Renal cortical epithelial cell (primary cell): ENCODE data around the gene GPR158. TPM values are rescaled to one million over a fixed set of nuclear protein-coding genes. Genes with fewer than 3 reads are reported as not detected.
A peak's percentile ranks its signal among the peaks of the same experiment; 100 is the strongest.

Source experiments
- DNase-seq: peaks from one replicate; pipeline ENCODE4 v3.0.0-alpha.2; 2011; ENCODE audit warnings: low read depth
- total RNA-seq: library from RNA; depleted of rRNA; stranded (reverse); fragments of >200 nt; gene quantifications from 2 replicates; pipeline ENCODE4 v1.2.3, GENCODE V29; 2014

GPR158 gene
- total RNA-seq, 1 donor from 2014 or later = not detected

DNA sequence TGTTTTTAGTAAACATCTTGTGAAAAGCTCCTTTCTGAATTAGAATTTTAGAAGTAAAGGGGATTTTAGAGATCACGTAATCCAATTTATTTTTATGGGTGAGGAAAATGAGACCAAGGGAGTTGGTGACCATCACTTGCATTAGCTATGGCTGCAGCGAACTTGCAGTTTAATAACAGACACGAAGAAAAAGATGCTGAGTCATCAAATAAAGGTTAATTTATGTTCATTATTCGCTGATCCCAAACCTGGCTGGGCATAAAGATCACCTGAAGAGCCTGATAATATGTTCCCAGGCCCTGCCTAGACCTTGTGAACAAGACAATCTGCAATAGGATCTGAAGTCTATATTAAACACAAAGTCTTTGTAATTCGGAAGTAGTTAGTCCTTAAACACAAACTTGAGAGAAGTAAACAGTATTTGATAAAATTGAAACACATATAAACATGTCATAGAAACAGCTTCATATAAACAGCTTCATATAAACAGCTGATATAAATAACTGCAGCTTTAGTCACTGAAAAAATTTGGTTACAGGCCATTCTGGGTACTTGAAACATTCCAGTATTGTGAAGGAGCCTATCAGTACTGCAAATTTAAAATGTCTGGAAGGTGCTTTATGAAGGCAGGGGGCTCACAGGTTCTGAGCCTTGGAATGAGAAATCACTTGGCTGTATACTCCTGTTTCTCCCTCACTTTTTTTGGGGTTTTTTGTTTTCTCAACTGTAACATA lies 16.5 kb downstream of the GPR158 start:
- no peak for DNase-seq

DNA sequence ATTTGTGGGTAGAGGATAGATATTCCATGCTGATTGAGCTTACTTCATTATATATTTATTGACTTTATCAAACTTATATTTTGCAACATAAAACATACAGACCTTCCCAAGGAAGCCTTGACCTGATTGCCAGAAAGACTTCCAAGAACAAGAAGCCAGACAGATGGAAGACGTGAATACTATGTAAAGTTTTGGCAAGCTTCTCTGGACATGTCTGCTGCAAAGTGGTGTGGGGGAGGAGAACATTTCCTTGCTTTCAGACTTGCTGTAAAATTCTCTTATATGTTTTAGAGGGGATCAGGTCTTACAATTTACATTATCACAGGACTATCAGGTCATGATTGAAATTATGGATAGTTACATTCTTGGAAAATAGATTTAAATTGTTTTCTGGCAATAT lies 23.4 kb downstream of the GPR158 start:
- no peak for DNase-seq

DNA sequence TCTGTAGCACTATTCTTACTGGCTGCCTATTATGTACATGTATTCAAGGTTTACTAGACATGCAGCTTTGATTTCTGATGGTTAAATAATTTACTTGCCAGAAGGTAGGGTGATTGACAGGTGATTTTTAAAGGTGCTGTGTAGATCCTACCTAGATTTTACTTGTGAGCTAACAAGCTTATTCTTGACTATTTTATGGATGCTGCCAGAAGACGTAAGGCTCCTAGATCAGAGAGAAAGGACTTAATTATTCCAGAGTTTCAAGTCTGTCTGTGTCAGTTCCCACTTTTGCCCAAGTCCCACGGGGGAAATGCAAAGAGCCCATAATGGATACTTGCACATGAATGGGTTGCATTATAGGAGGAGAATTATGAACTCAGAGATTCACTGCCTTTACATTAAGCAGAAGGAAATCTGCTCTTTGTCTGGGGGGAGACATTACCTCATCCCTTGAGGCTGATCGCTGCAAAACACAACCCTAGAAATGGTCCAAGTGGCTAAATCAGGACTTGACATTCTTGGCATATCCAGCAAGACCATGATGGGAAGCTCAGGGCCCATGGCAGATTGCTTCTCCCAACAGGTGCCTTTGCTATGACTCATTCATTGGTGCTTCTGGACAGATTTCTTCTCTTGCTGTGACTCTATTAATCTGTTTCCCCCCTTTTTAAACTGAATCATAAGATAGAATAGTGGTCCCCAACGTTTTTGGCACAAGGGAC lies 32.1 kb downstream of the GPR158 start:
- DNase-seq = no peak

DNA sequence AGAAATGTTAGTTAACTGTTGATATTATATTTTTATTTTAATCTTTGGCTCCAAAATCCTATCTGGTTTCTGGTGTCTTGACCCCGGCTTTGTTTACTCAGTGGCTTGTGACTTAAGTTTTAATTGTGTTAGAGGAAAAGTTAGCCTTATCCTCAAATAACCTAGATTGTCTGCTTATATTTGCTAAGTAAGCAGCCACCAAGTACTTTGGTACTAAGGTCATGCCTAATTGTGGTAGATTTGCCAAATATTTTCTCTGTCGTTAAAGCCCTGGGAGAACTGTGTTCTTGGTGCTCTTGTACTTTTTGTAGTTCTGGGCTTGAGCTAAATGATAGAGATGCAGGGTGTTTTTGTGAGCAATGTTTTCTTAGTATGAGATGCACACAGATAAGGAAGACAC lies 34.8 kb downstream of the GPR158 start:
- DNase-seq = no peak

DNA sequence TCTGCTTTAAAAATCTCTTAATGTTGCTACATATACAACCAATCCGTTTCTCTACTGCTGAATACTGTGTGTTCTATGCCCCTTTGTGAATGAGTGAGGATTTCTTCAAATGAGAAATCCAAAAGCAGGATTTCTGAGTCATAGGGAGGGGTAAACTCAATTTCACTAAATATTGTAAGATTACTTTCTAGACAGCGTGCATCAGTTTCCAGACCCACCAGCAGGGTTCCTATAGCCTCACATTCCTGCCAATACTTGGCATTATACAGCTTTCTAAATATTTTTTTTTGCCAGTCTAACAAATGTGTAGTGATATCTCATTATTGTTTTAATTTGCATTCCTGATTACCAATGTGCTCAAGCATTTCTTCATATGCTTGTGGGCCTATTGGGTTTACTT lies 35.5 kb downstream of the GPR158 start:
- no peak for DNase-seq

DNA sequence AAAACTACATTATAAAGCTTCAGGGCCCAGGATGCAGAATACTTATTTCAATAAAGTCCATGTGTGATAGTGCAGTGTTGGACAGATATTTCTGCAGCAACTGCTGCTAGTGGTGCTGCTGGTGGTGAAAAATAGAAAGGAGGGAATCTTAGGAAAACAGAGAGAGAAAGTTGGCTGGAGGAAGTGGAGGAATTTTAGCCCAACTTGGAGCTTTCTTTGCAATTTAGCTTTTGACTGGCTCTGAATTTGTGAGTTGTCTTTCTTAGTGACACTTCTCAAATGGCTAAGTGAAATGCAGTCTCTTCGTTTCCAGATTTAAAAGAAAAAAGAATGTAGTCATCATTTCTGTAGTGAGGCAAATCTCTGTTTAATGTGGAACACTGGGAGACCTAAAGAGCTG lies 45.4 kb downstream of the GPR158 start:
- DNase-seq = no peak

DNA sequence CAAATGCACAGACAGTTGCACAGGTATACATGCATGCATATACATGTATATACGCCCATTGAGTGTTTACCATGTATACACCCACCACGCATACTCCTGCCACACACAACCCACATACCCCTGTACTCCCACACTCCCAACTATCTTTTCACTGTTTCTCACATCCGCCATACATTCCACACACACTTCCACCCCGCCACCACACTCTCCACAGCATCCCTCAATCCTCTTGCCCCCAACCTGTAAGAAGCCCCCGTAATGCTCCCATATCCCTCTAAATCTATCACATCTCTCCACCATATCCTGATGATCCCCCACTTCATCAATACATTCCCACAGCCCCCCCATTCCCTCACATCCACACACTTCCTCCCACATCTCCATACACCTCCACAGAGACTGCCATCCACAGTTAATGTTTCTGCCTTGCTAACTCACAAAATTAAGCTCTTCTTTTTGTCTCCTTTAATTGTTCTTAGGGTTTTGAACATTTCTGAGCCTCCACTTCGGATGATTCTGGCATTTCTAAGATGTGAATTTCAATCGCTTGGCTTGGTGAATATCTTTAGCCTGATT lies 47.4 kb downstream of the GPR158 start:
- no peak for DNase-seq

DNA sequence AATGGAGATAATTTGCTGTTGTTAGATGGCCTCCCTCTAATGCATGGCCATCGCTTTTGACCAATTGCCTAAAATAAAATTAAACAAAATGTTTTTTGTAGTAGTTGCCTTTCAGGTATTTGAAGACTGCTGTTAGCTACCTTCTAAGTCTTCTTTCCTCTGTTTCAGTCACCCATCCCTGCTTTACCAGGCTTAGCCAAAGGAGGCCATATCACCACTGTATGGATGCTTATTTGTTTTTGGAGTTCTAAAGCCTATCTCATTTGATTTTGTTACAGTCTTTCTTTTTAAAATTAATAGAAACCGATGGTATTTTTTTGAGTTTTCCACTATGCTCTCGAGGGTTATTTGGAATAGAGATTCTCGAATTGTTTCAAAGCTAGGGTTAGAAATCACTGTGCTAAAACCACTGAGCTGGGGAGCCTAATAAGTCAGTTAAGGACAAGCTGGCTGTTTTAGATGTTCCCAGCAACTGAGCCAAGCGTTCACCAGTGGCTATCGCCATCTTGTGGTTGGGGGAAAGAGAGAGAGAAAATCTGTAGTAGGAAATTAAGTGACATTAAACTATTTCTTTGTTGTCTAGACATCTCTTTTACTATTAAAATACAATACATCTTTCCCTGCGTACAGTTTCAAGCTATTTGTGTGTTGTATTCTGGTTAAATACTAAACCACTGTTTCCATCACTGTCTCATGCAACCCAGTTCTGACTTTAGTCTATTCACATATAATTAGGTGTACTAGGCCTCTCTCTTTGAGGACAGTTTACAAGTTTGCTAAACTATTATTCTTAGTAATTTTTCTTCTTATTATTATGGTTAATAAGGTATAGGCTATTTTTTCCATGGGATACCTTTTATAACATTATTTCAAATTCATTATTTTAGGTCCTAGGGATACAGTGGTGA lies 52.2 kb downstream of the GPR158 start:
- peak; percentile 47 for DNase-seq

DNA sequence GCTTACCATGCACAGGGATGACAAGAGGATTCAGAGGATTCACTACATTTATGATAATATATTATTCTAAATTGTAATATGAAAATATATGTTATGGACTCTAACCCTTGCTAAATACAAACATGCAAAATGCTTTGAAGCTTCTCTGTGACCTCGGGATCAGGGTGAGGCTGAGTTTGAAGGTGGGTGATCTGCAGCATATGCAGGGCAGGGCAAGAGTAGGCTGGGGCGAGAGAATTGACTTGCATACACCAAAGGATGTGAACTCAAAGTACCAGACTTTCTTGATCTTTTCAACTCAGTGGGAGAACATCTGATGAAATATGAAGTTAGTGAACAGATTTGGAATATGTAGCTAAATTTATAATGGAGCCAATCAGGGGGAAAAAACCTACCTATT lies 57.0 kb downstream of the GPR158 start:
- no peak for DNase-seq

DNA sequence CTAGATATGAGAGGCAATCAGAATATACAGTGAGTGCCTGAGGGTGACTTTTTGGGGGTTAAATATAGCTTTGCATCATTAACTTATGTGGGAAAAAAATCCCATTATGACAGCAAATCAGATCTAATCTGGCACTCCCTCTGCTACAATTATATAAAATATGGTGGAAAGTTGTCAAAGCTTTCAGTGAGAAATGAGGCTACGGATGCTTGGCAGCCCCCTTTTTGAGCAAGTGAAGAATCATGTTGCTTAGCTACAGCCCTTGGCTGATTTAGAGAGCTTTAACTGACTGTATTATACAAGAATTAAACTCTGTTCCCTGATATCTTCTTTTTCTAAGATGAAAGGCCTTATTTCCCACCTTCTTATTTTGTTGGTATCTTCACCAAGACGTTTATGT lies 57.4 kb downstream of the GPR158 start:
- no peak for DNase-seq

DNA sequence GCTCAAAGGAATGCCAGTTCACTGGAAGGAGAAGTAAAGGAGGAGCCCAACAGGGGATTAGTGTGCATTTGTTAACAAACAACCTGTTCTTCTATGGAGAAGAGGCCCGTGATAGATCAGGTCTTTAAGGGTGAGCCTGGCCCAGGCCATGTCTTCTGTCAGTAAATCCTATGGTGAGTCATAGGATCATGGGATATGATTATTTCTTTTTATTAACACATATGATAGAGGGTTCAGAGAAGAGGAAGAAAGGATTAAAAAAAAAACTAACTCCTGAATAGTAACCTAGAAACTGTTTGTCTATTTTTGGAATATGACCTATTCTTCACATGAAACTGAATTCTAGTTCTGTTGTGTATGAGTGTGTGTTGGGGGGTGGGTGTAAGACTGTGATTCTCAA lies 70.4 kb downstream of the GPR158 start:
- no peak for DNase-seq

DNA sequence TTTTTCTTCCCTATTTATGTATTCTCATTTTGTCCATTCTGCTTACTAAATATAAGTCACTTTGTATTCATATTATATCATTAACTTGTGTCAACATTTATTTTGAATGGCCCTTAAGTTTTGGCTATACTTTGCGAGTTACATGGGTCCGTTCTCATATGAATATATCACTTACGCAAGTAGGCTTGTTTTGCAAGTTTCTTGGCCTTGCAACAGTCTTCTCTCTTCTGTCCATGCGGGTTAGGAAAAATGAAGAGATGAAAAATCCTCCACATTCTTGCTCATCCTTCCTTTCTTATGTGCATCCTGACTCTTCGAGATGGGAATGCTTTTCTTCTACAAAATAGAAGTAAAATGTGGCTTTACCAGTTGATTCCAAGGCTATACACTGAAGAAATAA lies 82.8 kb downstream of the GPR158 start:
- DNase-seq = no peak

DNA sequence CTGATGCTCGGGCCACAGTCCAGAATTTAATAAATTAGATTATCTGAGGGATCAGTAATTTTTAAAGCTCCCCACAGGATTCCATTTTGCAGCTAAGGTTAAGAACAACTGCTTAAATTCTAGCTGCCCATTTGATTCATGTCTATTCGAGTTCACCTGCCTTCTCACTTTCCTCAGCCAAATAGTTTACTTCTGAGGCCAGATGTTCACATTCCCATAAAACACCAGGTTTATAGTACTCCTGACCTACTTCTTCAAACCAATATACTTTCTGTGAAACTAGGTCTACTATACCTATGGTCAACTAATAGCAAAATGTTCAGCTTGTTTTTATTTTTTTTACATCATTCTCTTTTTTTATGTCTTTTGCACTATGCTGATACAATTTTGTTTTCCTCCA lies 86.3 kb downstream of the GPR158 start:
- no peak for DNase-seq

DNA sequence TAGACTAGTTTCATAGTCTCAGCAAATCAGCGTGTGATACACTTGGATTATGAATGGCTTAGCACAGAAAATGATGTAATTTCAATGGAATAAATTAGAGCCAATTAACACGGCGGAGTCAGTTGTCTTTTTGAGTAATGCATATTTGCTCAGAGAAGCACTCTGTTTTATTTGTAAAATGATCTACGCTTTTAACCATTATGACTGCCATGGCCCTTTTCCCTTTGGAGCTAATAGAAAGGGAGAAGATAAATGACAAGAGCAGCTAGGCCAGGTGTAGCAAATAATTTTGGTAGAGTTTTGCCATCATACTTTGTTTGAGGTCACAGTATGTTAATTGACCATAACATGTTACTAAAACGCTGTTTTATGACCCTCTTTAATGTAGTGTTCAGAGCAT lies 86.8 kb downstream of the GPR158 start:
- no peak for DNase-seq

DNA sequence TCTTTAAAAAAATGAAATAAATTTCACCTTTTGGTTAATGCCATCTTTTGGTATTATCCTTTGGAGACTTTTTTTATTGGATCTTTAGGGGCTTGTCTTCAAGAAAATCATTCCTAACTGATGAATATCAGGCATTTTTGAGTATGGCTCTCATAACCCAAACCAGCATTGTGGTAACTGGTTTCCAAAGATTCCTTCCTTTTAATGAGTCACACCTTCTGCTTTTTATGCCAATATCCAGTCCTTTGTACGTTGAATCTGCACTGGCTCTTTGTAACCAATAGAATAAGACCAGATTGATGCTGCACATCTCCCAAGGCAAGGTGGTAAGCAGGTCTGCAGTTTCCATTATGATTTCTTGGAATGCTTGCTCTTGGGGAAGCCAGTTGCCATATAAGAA lies 89.1 kb downstream of the GPR158 start:
- DNase-seq = no peak

DNA sequence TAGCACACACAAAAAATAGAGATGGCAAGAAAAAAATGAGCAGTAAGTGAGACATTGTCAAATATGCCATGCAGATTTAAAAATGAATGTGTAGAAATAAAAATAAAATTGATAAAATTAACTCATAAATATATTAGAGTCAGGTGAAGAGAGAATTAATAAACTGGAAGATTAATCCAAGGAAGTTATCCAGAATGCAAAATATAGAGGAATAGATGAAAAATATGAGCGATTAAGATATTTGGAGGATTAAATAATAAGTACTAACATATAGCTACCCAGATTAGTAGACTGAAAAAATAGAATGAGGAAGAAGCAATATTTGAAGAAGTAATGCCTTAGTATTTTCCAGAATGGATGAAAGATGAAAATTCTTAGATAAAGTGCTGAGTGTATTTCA lies 103.4 kb downstream of the GPR158 start:
- DNase-seq = no peak

DNA sequence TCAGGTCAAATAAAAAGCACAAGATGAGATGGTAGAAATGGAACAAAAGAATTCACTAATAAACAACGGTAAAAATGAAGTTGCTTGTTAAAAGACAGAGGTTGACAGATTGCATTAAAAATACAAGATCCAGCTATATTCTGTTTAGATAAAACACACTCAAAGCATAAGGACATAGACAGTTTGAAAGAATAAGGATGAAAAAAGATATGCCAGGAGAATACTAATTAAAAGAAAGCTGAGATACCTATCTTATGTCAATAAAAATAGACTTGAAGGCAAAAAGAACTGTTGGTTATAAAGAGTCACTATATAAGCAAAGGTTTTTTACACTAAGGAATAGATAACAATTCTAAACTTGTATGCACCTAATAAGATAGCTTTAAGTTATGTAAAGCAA lies 105.3 kb downstream of the GPR158 start:
- DNase-seq = no peak

DNA sequence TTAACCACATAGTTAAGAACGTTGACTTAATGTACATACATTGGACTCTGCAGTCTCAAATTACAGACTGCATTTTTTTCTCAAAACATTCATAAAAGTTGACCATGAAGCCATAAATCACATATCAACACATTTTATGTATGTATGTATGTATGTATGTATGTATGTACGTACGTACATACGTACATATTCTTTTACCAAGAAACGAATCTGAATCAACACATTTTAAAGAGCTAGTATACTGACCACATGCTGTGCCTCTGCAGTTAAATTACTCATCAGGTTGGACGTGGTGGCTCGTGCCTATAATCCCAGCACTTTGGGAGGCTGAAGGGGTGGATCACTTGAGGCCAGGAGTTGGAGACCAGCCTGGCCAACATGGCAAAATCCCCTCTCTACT lies 105.8 kb downstream of the GPR158 start:
- no peak for DNase-seq

DNA sequence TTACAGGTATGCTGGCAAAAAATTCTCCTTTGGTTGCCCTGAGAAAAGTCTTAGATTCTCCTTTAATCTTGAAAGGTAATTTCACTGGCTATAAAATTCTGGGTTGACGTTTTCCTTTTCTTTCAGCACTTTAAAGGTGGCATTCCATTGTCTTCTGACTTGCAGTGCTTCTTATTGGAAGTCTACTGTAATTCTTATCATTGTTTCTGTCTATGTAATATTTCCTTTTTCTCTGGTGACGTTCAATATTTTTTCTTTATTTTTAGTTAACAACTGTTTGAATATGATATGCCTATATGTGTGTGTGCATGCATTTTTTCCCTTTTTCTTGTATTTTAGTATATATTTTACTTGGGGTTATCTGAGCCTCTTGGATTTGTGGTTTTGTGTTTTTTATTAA lies 111.0 kb downstream of the GPR158 start:
- DNase-seq = no peak

DNA sequence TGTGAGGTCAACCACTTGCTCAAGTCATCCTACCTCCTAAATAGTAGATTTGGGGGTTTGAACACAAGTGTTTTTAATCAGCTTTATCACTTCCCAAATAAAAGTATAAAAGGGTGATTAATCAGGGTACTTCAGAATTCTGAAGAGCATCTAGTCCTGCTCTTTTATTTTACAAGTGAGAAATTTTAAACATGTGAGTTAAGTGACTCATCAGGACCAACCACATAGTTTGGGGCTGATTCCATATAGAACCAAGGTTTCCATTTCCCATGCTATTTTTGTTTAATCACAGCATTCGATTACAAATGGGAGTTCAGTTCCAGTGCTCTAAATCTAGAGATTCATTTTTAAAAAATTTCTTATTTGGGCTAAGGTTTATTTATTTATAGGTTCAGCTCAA lies 113.4 kb downstream of the GPR158 start:
- DNase-seq = no peak

DNA sequence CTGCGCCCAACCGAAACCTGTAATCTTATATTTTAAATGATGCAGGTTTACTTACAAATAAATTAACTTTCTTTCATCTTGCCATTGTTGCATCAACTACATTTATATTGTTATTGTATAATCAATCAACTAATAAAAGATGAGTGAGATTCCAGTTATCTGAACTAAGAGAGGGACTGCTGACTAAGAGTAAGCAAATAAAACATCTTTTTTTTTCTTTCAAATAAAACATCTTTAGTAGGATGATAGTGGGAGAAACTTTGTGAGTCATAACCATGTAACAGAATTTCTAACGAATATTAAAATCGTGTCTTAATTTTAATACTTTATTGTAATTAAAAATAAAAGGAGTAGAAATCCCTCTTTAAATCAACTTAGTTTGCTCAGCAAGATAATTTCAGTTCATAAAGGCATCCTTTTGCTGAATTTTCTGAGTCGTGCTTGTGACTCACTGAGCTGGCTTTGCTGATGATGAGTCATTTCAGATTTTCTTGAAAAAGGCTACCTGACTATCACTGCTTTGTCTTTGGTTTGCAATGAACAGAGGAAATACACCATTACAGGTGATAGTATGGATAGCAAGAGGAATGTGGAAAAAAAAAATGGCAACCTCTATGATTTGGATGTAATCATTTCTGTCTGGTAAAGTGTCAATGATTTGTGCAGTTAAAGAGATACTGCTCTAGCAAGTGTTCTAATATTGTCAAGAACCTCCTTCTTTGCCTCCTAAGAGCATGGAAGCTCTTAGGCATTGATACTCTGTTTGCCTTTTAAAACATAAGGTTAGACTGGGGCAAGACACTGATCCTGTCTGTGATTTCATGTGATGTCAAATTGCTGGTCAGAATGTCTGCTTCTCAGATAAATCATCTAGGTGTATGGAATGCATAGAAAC lies 119.5 kb downstream of the GPR158 start:
- peak; percentile 27 for DNase-seq
